Measurements from ENCODE around the gene GPRIN1.

DNA sequence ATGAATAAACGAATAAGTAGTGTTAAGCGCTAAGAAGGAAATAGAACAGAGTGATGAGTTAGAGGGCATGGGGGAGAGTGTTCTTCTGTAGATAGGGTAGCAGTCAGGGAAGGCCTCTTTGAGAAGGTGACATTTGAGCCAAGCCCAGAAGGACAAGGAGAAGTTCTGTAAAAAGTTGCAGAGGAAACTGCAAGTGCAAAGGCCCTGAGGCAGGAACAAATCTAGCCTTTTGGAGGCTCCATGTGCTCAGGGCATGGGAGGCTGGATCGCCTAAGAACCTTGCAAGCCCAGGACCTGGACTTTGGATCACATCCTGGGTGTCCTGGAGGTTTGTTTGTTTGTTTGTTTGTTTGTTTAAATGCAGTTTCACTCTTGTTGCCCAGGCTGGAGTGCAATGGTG is 28.5 kb upstream of the GPRIN1 start:
- TF ChIP-seq, protein P1, sequence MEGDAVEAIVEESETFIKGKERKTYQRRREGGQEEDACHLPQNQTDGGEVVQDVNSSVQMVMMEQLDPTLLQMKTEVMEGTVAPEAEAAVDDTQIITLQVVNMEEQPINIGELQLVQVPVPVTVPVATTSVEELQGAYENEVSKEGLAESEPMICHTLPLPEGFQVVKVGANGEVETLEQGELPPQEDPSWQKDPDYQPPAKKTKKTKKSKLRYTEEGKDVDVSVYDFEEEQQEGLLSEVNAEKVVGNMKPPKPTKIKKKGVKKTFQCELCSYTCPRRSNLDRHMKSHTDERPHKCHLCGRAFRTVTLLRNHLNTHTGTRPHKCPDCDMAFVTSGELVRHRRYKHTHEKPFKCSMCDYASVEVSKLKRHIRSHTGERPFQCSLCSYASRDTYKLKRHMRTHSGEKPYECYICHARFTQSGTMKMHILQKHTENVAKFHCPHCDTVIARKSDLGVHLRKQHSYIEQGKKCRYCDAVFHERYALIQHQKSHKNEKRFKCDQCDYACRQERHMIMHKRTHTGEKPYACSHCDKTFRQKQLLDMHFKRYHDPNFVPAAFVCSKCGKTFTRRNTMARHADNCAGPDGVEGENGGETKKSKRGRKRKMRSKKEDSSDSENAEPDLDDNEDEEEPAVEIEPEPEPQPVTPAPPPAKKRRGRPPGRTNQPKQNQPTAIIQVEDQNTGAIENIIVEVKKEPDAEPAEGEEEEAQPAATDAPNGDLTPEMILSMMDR (IDR thresholded peaks at IDR 0.05): no peak
- TF ChIP-seq POLR2A (IDR thresholded peaks at IDR 0.05): no peak
- TF ChIP-seq EP300 (IDR thresholded peaks at IDR 0.05): no peak
